ENCODE data around the gene MYO9B. TPM values are rescaled to one million over a fixed set of nuclear protein-coding genes. Genes with fewer than 3 reads are reported as not detected.

The MYO9B gene
- total RNA-seq, 3 donors from 2014 or later (not counting 1 experiment from before 2014, with no cell fraction given): 321 to 378 (median 365) TPM

- H3K27ac ChIP-seq (ENCODE audit: low read length): no peak overlapping the region
- Mint-ChIP-seq H3K36me3 (no peaks in the 10 kb centered on the region), H3K27ac (peak overlapping the region in 1 of 2 donors; percentile 51), H3K4me1 (peaks cover 44 to 66% of the 10 kb centered on the region in 2 donors), H3K4me3 (no peak overlapping the region), H3K9me3 (no peaks in the 10 kb centered on the region), H3K27me3 (ENCODE audit: low read depth in 2 of 2) (no peaks in the 10 kb centered on the region)
- over 99% methylated on average over 12 of the region's 12 CpGs for WGBS (ENCODE audit: insufficient coverage)
- DNase-seq (no peak), ATAC-seq (no peak)
- H3K9me3 ChIP-seq (ENCODE audit: control insufficient read depth, insufficient read depth, low read length): no peaks in the 10 kb centered on the region
- TF ChIP-seq, protein P1, sequence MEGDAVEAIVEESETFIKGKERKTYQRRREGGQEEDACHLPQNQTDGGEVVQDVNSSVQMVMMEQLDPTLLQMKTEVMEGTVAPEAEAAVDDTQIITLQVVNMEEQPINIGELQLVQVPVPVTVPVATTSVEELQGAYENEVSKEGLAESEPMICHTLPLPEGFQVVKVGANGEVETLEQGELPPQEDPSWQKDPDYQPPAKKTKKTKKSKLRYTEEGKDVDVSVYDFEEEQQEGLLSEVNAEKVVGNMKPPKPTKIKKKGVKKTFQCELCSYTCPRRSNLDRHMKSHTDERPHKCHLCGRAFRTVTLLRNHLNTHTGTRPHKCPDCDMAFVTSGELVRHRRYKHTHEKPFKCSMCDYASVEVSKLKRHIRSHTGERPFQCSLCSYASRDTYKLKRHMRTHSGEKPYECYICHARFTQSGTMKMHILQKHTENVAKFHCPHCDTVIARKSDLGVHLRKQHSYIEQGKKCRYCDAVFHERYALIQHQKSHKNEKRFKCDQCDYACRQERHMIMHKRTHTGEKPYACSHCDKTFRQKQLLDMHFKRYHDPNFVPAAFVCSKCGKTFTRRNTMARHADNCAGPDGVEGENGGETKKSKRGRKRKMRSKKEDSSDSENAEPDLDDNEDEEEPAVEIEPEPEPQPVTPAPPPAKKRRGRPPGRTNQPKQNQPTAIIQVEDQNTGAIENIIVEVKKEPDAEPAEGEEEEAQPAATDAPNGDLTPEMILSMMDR (IDR thresholded peaks at IDR 0.05): no peak
- intact Hi-C loops (cut with micrococcal nuclease): loop anchor here (5.0 kb wide), 1 partner anchor 99 kb away; the partner anchor contains the start of gene OCEL1
- H3K27me3 ChIP-seq (ENCODE audit: control insufficient read depth, insufficient read depth, low read length): no peaks in the 10 kb centered on the region
- peaks cover 60% of the 10 kb centered on the region for H3K4me1 ChIP-seq (ENCODE audit: control insufficient read depth, insufficient read depth, low read length)
- no peak overlapping the region for H3K4me3 ChIP-seq (ENCODE audit: low read length)
- peaks cover 2% of the 10 kb centered on the region for H3K36me3 ChIP-seq (ENCODE audit: control insufficient read depth, insufficient read depth, low read length)
These were observed 52.8 kb downstream of the MYO9B start for GRCh38 chr19:17128403-17128802.

DNA sequence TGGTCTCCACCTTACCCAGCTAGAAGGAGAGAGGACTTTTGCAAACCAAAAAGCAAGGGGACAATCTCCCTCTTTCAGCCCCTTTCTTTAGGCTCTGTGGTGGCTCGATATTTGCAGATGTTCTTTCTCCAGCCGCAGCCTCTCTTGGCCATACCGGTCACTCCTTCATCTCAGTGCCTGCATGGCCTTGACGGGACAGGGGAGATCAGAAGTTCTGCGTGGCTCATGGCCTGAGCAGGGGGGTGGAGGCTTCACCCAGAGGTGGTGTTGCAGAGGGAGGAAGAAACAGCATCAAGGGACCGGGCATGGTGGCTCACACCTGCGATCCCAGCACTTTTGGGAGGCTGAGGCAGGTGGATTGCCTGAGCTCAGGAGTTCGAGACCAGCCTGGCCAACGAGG, 53.2 kb downstream of the MYO9B start:
- peaks cover 56% of the 10 kb centered on the region for H3K4me1 ChIP-seq (ENCODE audit: control insufficient read depth, insufficient read depth, low read length)
- no peaks in the 10 kb centered on the region for H3K36me3 Mint-ChIP-seq
- H3K36me3 ChIP-seq (ENCODE audit: control insufficient read depth, insufficient read depth, low read length): peaks cover 2% of the 10 kb centered on the region
- no peaks in the 10 kb centered on the region for H3K27me3 Mint-ChIP-seq (ENCODE audit: low read depth in 2 of 2)
- no peaks in the 10 kb centered on the region for H3K27me3 ChIP-seq (ENCODE audit: control insufficient read depth, insufficient read depth, low read length)
- peaks cover 47 to 66% of the 10 kb centered on the region in 2 donors for H3K4me1 Mint-ChIP-seq
- H3K9me3 ChIP-seq (ENCODE audit: control insufficient read depth, insufficient read depth, low read length): no peaks in the 10 kb centered on the region
- DNase-seq: no peak
- no peaks in the 10 kb centered on the region for H3K9me3 Mint-ChIP-seq
- intact Hi-C loops (cut with micrococcal nuclease): loop anchor here (5.0 kb wide), 1 partner anchor 98 kb away; the partner anchor contains the start of gene OCEL1
- H3K4me3 ChIP-seq (ENCODE audit: low read length): no peak overlapping the region
- TF ChIP-seq, protein P1 (IDR thresholded peaks at IDR 0.05): no peak
- no peak for ATAC-seq
- no peak overlapping the region for H3K27ac ChIP-seq (ENCODE audit: low read length)
- H3K4me3 Mint-ChIP-seq: no peak overlapping the region
- WGBS (ENCODE audit: insufficient coverage): 94% methylated on average over 9 of the region's 9 CpGs
- H3K27ac Mint-ChIP-seq: peak overlapping the region in 1 of 2 donors; percentile 51

DNA sequence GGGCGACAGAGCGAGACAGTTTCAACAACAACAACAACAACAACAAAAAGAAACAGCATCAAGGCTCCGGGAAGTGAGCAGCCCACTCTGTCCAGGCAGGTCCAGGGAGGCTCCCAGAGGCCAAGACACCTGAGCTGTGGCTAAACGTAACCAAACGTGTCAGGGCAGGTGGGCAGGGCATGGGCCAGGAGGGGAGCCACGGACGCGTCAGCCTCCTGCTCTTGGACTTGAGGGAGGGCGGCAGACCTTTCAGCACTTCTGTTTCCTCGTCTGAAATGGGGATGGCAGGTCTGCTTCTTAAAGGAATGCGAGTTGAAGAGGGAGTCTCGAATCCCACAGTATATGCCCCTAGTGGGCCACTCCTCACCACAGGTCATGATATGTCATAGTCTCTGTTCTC, 53.8 kb downstream of the MYO9B start:
- 86% methylated on average over 11 of the region's 12 CpGs for WGBS (ENCODE audit: insufficient coverage)
- Mint-ChIP-seq H3K4me3 (no peak overlapping the region), H3K9me3 (no peaks in the 10 kb centered on the region), H3K36me3 (no peaks in the 10 kb centered on the region), H3K4me1 (peaks cover 44 to 62% of the 10 kb centered on the region in 2 donors), H3K27ac (peak overlapping the region; percentile 16 to 51), H3K27me3 (ENCODE audit: low read depth in 2 of 2) (no peaks in the 10 kb centered on the region)
- TF ChIP-seq, protein P1 (IDR thresholded peaks at IDR 0.05): no peak
- no peak for DNase-seq
- no peak for ATAC-seq
- no peaks in the 10 kb centered on the region for H3K9me3 ChIP-seq (ENCODE audit: control insufficient read depth, insufficient read depth, low read length)
- H3K27ac ChIP-seq (ENCODE audit: low read length): no peak overlapping the region
- H3K4me3 ChIP-seq (ENCODE audit: low read length): no peak overlapping the region
- intact Hi-C loops (cut with micrococcal nuclease): loop anchor here (5.0 kb wide), 1 partner anchor 98 kb away; the partner anchor contains the start of gene OCEL1
- H3K4me1 ChIP-seq (ENCODE audit: control insufficient read depth, insufficient read depth, low read length): peaks cover 53% of the 10 kb centered on the region
- H3K36me3 ChIP-seq (ENCODE audit: control insufficient read depth, insufficient read depth, low read length): peaks cover 2% of the 10 kb centered on the region
- no peaks in the 10 kb centered on the region for H3K27me3 ChIP-seq (ENCODE audit: control insufficient read depth, insufficient read depth, low read length)
